GM23338 (cell line): ENCODE measurements around the gene UPF1. TPM values are rescaled to one million over a fixed set of nuclear protein-coding genes. Genes with fewer than 3 reads are reported as not detected.

ENCODE experiments used
- ATAC-seq: fragments of 200-7000 bp; cut with Tn5 transposase; 3 replicates; pipeline ENCODE4 v1.9.1; 2020
- DNase-seq: peaks from one replicate; pipeline ENCODE4 v3.0.0-alpha.2; 2015; ENCODE audit warnings: low spot score
- H2AFZ ChIP-seq: fragments of 200-600 bp; sonication (generic); 2 replicates; pipeline ENCODE4 v1.8.0; 2016; ENCODE audit warnings: antibody characterized with exemption, mild to moderate bottlenecking, moderate library complexity
- H3F3A ChIP-seq: fragments of 200-600 bp; sonication (generic); replicated peaks from 2 replicates; pipeline ENCODE4 v1.8.0; 2017; ENCODE audit warnings: antibody characterized with exemption, mixed run types, low read depth
- H3K27ac ChIP-seq: fragments of 200-600 bp; sonication (generic); 2 replicates; pipeline ENCODE4 v1.6.1; 2016; ENCODE audit warnings: low read depth
- H3K27me3 ChIP-seq: fragments of 200-600 bp; sonication (generic); 2 replicates; pipeline ENCODE4 v1.8.0; 2016; ENCODE audit warnings: mild to moderate bottlenecking, mixed run types, moderate library complexity; ENCODE audit not compliant: insufficient read depth
- H3K36me3 ChIP-seq: fragments of 200-600 bp; sonication (generic); 2 replicates; pipeline ENCODE4 v1.8.0; 2016; ENCODE audit warnings: mild to moderate bottlenecking; ENCODE audit not compliant: insufficient read depth
- H3K4me1 ChIP-seq: fragments of 200-600 bp; sonication (generic); 2 replicates; pipeline ENCODE4 v1.8.0; 2016; ENCODE audit warnings: mild to moderate bottlenecking, moderate library complexity; ENCODE audit not compliant: insufficient read depth
- H3K4me2 ChIP-seq: fragments of 200-600 bp; sonication (generic); 2 replicates; pipeline ENCODE4 v1.7.1; 2017; ENCODE audit warnings: mixed run types
- H3K4me3 ChIP-seq: fragments of 200-600 bp; sonication (generic); 2 replicates; pipeline ENCODE4 v1.6.1; 2016; ENCODE audit warnings: mixed run types
- H3K79me2 ChIP-seq: fragments of 200-600 bp; sonication (generic); replicated peaks from 2 replicates; pipeline ENCODE4 v1.8.0; 2017; ENCODE audit warnings: mild to moderate bottlenecking; ENCODE audit not compliant: insufficient read depth
- H3K9me2 ChIP-seq: fragments of 200-600 bp; sonication (generic); 2 replicates; pipeline ENCODE4 v1.8.0; 2017; ENCODE audit not compliant: insufficient read depth
- H4K20me1 ChIP-seq: fragments of 200-600 bp; sonication (generic); replicated peaks from 2 replicates; pipeline ENCODE4 v1.8.0; 2017; ENCODE audit warnings: mild to moderate bottlenecking; ENCODE audit not compliant: insufficient read depth
- H3K27ac Mint-ChIP-seq: 2 replicates; pipeline ENCODE4 v1.8.0; 2020; ENCODE audit warnings: inconsistent platforms, mild to moderate bottlenecking, moderate library complexity, mixed read lengths
- H3K27me3 Mint-ChIP-seq: 3 replicates; pipeline ENCODE4 v1.8.0; 2022; ENCODE audit warnings: low read depth, mild to moderate bottlenecking, moderate library complexity, mixed read lengths, inconsistent platforms; ENCODE audit not compliant: insufficient read depth, poor library complexity
- H3K36me3 Mint-ChIP-seq: 3 replicates; pipeline ENCODE4 v1.8.0; 2021; ENCODE audit warnings: low read depth, mild to moderate bottlenecking, inconsistent platforms, moderate library complexity, mixed read lengths
- H3K4me1 Mint-ChIP-seq: 3 replicates; pipeline ENCODE4 v1.8.0; 2020; ENCODE audit warnings: mild to moderate bottlenecking, inconsistent platforms, mixed read lengths
- H3K4me3 Mint-ChIP-seq: 3 replicates; pipeline ENCODE4 v1.8.0; 2021; ENCODE audit warnings: moderate library complexity, mild to moderate bottlenecking, inconsistent platforms, mixed read lengths
- H3K9me3 Mint-ChIP-seq: 3 replicates; pipeline ENCODE4 v1.8.0; 2020; ENCODE audit warnings: moderate library complexity, mild to moderate bottlenecking, inconsistent platforms, mixed read lengths
- CREB1 ChIP-seq: fragments of 250-450 bp; sonication (Bioruptor Pico); IDR thresholded peaks from 2 replicates; pipeline ENCODE4 v1.5.0; 2020; ENCODE audit warnings: low read depth, mild to moderate bottlenecking, moderate library complexity
- CTCF ChIP-seq, 2 experiments: fragments of 200-600 bp in 1 of 2; sonication (generic) in 1 of 2; conservative IDR thresholded peaks; 2 replicates each; pipeline versions ENCODE4 v1.5.1 to v1.6.1; 2016 to 2017; ENCODE audit warnings: antibody characterized with exemption in 2 of 2, low read depth in 2 of 2, mild to moderate bottlenecking in 2 of 2, moderate library complexity in 1 of 2
- EZH2 ChIP-seq: fragments of 200-600 bp; sonication (generic); IDR thresholded peaks from one replicate; pipeline ENCODE4 v1.8.0; 2017; ENCODE audit warnings: antibody characterized with exemption, mild to moderate bottlenecking, low read depth; ENCODE audit not compliant: unreplicated experiment
- EZH2phosphoT487 ChIP-seq: fragments of 200-600 bp; sonication (generic); IDR thresholded peaks from one replicate; pipeline ENCODE4 v1.8.1; 2018; ENCODE audit warnings: antibody characterized with exemption; ENCODE audit not compliant: unreplicated experiment
- JUNB ChIP-seq: IDR thresholded peaks from one replicate; pipeline ENCODE4 v1.6.1; 2016; ENCODE audit warnings: antibody characterized with exemption; ENCODE audit not compliant: unreplicated experiment
- NANOG ChIP-seq: IDR thresholded peaks from 2 replicates; pipeline ENCODE4 v1.6.1; 2016; ENCODE audit warnings: antibody characterized with exemption, borderline replicate concordance
- POLR2AphosphoS5 ChIP-seq: IDR thresholded peaks from 2 replicates; pipeline ENCODE4 v1.6.1; 2016; ENCODE audit warnings: antibody characterized with exemption, low read depth
- ZNF114 ChIP-seq: fragments of 250-450 bp; sonication (Bioruptor Pico); IDR thresholded peaks from 2 replicates; pipeline ENCODE4 v1.5.0; 2020; ENCODE audit warnings: mild to moderate bottlenecking, moderate library complexity
- ZNF331 ChIP-seq: fragments of 250-450 bp; sonication (Bioruptor Pico); IDR thresholded peaks from 2 replicates; pipeline ENCODE4 v1.5.0; 2020; ENCODE audit warnings: low read depth, mild to moderate bottlenecking, moderate library complexity
- ZNF462 ChIP-seq: fragments of 250-450 bp; sonication (Bioruptor Pico); IDR thresholded peaks from 2 replicates; pipeline ENCODE4 v1.5.0; 2020; ENCODE audit warnings: mild to moderate bottlenecking, moderate library complexity
- polyA plus RNA-seq: library from polyadenylated mRNA; unstranded; fragments of >200 nt; fragmentation: Nextera tagmentation; extraction: Ambion mirVana; gene quantifications from 2 replicates; pipeline ENCODE4 v1.2.1, GENCODE V29; 2016
- total RNA-seq: library from RNA; depleted of rRNA; stranded (reverse); fragments of >200 nt; shearing (Covaris generic); gene quantifications from 2 replicates; pipeline ENCODE4 v1.2.3, GENCODE V29; 2014
- TF ChIP-seq, protein P1 (sequence below): IDR thresholded peaks from one replicate; pipeline ENCODE4 v1.6.1; 2018; ENCODE audit warnings: antibody characterized with exemption; ENCODE audit not compliant: unreplicated experiment

UPF1 gene
- total and polyA plus RNA-seq, 2 experiments from 2014 or later: 13.8 to 138 TPM

DNA sequence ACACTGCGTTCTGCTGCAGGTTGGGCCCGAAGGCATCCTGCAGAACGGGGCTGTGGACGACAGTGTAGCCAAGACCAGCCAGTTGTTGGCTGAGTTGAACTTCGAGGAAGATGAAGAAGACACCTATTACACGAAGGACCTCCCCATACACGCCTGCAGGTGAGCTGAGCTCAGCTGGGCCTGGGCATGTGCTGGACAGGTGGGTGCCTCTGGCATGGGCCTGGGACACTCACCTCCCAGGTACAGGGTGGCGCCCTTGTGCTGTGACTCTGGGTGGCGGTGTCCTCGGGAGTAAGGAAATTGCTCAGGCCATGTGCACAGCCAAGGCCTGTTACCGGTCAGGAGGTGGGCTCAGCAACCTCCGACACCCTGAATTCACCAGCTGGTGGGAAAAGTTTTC, 14.2 kb downstream of the UPF1 start:
- DNase-seq (no peak), ATAC-seq (no peak)
- peaks cover 6% of the 10 kb centered on the region for H3K4me1 ChIP-seq
- no peak overlapping the region for H3K27ac Mint-ChIP-seq
- H3K36me3 ChIP-seq: peaks cover 23% of the 10 kb centered on the region
- H3K27me3 ChIP-seq: no peaks in the 10 kb centered on the region
- H3K27ac ChIP-seq: no peak overlapping the region
- peaks cover 16% of the 10 kb centered on the region for H3K4me1 Mint-ChIP-seq
- peaks cover 16% of the 10 kb centered on the region for H3F3A ChIP-seq
- no peak overlapping the region for H2AFZ ChIP-seq
- peaks cover 80% of the 10 kb centered on the region for H3K79me2 ChIP-seq
- no peak for TF ChIP-seq EZH2
- TF ChIP-seq ZNF114 (CRISPR knock-in tag): no peak
- no peak for TF ChIP-seq JUNB
- TF ChIP-seq POLR2AphosphoS5: no peak
- no peak for TF ChIP-seq ZNF462 (CRISPR knock-in tag)
- TF ChIP-seq, protein P1, sequence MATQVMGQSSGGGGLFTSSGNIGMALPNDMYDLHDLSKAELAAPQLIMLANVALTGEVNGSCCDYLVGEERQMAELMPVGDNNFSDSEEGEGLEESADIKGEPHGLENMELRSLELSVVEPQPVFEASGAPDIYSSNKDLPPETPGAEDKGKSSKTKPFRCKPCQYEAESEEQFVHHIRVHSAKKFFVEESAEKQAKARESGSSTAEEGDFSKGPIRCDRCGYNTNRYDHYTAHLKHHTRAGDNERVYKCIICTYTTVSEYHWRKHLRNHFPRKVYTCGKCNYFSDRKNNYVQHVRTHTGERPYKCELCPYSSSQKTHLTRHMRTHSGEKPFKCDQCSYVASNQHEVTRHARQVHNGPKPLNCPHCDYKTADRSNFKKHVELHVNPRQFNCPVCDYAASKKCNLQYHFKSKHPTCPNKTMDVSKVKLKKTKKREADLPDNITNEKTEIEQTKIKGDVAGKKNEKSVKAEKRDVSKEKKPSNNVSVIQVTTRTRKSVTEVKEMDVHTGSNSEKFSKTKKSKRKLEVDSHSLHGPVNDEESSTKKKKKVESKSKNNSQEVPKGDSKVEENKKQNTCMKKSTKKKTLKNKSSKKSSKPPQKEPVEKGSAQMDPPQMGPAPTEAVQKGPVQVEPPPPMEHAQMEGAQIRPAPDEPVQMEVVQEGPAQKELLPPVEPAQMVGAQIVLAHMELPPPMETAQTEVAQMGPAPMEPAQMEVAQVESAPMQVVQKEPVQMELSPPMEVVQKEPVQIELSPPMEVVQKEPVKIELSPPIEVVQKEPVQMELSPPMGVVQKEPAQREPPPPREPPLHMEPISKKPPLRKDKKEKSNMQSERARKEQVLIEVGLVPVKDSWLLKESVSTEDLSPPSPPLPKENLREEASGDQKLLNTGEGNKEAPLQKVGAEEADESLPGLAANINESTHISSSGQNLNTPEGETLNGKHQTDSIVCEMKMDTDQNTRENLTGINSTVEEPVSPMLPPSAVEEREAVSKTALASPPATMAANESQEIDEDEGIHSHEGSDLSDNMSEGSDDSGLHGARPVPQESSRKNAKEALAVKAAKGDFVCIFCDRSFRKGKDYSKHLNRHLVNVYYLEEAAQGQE: no peak
- no peak for TF ChIP-seq ZNF331 (CRISPR knock-in tag)
- no peak for TF ChIP-seq EZH2phosphoT487
- no peak for TF ChIP-seq NANOG
- TF ChIP-seq CREB1 (CRISPR knock-in tag): no peak
- TF ChIP-seq CTCF (conservative IDR thresholded peaks at IDR 0.05; ENCODE audit: low read depth in 2 of 2): no peak
- H3K4me3 Mint-ChIP-seq: no peak overlapping the region
- no peak overlapping the region for H3K4me2 ChIP-seq
- H3K9me2 ChIP-seq: no peaks in the 10 kb centered on the region
- peaks cover 62% of the 10 kb centered on the region for H4K20me1 ChIP-seq
- H3K4me3 ChIP-seq: no peak overlapping the region
- H3K27me3 Mint-ChIP-seq: peaks cover 5% of the 10 kb centered on the region
- peaks cover 37% of the 10 kb centered on the region for H3K36me3 Mint-ChIP-seq
- no peaks in the 10 kb centered on the region for H3K9me3 Mint-ChIP-seq
